A673 (cell line): ENCODE results near the gene EFNA5. TPM values are rescaled to one million over a fixed set of nuclear protein-coding genes. Genes with fewer than 3 reads are reported as not detected.

Source experiments
- BruUV-seq: library from RNA; stranded (reverse); fragments of 400-500 nt; replicated peaks from 2 replicates; lab custom pipeline; 2021; lab: Mats Ljungman, UMichigan
- CTCF ChIA-PET: fragments of 300-600 bp; sonication (Branson Sonifier 250); formaldehyde crosslinking; loops from one replicate; lab custom pipeline; 2022; ENCODE audit warnings: antibody characterized with exemption; lab: Charles Lee
- POLR2A ChIA-PET: fragments of 300-600 bp; sonication (Branson Sonifier 250); formaldehyde crosslinking; loops from one replicate; lab custom pipeline; 2022; ENCODE audit warnings: antibody characterized with exemption; ENCODE audit not compliant: low non-redundant PET; lab: Charles Lee
- DNase-seq: peaks from one replicate; pipeline ENCODE4 v3.0.0-alpha.2; 2015; ENCODE audit warnings: low spot score
- H3K27ac ChIP-seq: fragments of 200-600 bp; sonication (generic); 2 replicates; pipeline ENCODE4 v1.5.1; 2016; ENCODE audit warnings: mixed run types, low read depth, mild to moderate bottlenecking, mixed read lengths, antibody characterized with exemption, low read length; ENCODE audit not compliant: poor library complexity, severe bottlenecking
- H3K27me3 ChIP-seq: fragments of 200-600 bp; sonication (generic); replicated peaks from 2 replicates; pipeline ENCODE4 v1.6.1; 2017; ENCODE audit warnings: mixed run types, low read depth, mild to moderate bottlenecking, mixed read lengths, antibody characterized with exemption, low read length; ENCODE audit not compliant: insufficient read depth, poor library complexity
- H3K36me3 ChIP-seq: fragments of 200-600 bp; sonication (generic); 2 replicates; pipeline ENCODE4 v1.6.1; 2016; ENCODE audit warnings: mixed run types, mild to moderate bottlenecking, mixed read lengths, antibody characterized with exemption, low read length; ENCODE audit not compliant: insufficient read depth, poor library complexity, severe bottlenecking
- H3K4me1 ChIP-seq: fragments of 200-600 bp; sonication (generic); 2 replicates; pipeline ENCODE4 v1.6.1; 2017; ENCODE audit warnings: mixed run types, mild to moderate bottlenecking, mixed read lengths, antibody characterized with exemption, low read length; ENCODE audit not compliant: insufficient read depth, poor library complexity, severe bottlenecking
- H3K4me3 ChIP-seq: fragments of 200-600 bp; sonication (generic); 2 replicates; pipeline ENCODE4 v1.5.1; 2016; ENCODE audit warnings: low read depth, mixed run types, mild to moderate bottlenecking, mixed read lengths, low read length; ENCODE audit not compliant: poor library complexity, severe bottlenecking
- H3K9me3 ChIP-seq: fragments of 200-600 bp; sonication (generic); 2 replicates; pipeline ENCODE4 v1.6.1; 2016; ENCODE audit warnings: mixed run types, low read depth, mild to moderate bottlenecking, mixed read lengths, antibody characterized with exemption, low read length; ENCODE audit not compliant: poor library complexity, severe bottlenecking
- CTCF ChIP-seq: fragments of 300-800, 200-600 bp; sonication (generic); conservative IDR thresholded peaks from 2 replicates; pipeline ENCODE4 v1.5.1; 2017; ENCODE audit warnings: low read depth, mild to moderate bottlenecking, antibody characterized with exemption, low read length, moderate library complexity, mixed read lengths
- EZH2 ChIP-seq: fragments of 200-600 bp; sonication (generic); IDR thresholded peaks from 2 replicates; pipeline ENCODE4 v1.6.1; 2017; ENCODE audit warnings: borderline replicate concordance, low read depth, mild to moderate bottlenecking, mixed read lengths, antibody characterized with exemption, low read length; ENCODE audit not compliant: poor library complexity, severe bottlenecking
- intact Hi-C: fragments of 100-400 bp; cut with micrococcal nuclease; formaldehyde crosslinking; loops from one replicate; pipeline ENCODE4 v1.10.0; 2022; ENCODE audit not compliant: unreplicated experiment
- total RNA-seq: library from RNA; stranded (reverse); gene quantifications from 2 replicates; pipeline ENCODE4 v1.2.3, GENCODE V29; 2021

Gene EFNA5
- total RNA-seq, 1 experiment from 2014 or later: 16.7 TPM

- DNase-seq: no peak
- ChIA-PET POLR2A (interaction anchor here (0.5 kb wide), 1 partner anchor 686 kb away, joined by 3 read pairs; no protein-coding TSS in a partner anchor), CTCF (no interaction called here)
- no peaks in the 10 kb centered on the region for H3K27me3 ChIP-seq
- no peak overlapping the region for H3K27ac ChIP-seq
- no peaks in the 10 kb centered on the region for H3K36me3 ChIP-seq
- H3K4me1 ChIP-seq: no peaks in the 10 kb centered on the region
- no TSS peak for BruUV-seq
- no peaks in the 10 kb centered on the region for H3K9me3 ChIP-seq
- intact Hi-C loops: no loop called here
- no peak overlapping the region for H3K4me3 ChIP-seq
- TF ChIP-seq EZH2 (no peak), CTCF (no peak)
Observed at GRCh38 chr5:107592515-107592914, 78.2 kb downstream of the EFNA5 start.

GRCh38 chr5:107590686-107591085, 80.1 kb downstream of the EFNA5 start:
- CTCF ChIA-PET: no interaction called here
- Histone ChIP-seq H3K36me3 (no peaks in the 10 kb centered on the region), H3K9me3 (no peaks in the 10 kb centered on the region), H3K27ac (no peak overlapping the region), H3K4me1 (no peaks in the 10 kb centered on the region), H3K4me3 (no peak overlapping the region), H3K27me3 (no peaks in the 10 kb centered on the region)
- BruUV-seq: no TSS peak
- DNase-seq: no peak
- POLR2A ChIA-PET: no interaction called here
- intact Hi-C loops: no loop called here
- TF ChIP-seq CTCF: no peak
- no peak for TF ChIP-seq EZH2

GRCh38 chr5:107589520-107590193, 81.1 kb downstream of the EFNA5 start:
- no peak overlapping the region for H3K27ac ChIP-seq
- H3K4me3 ChIP-seq: no peak overlapping the region
- no peaks in the 10 kb centered on the region for H3K9me3 ChIP-seq
- no peaks in the 10 kb centered on the region for H3K27me3 ChIP-seq
- DNase-seq: no peak
- no peaks in the 10 kb centered on the region for H3K36me3 ChIP-seq
- intact Hi-C loops: no loop called here
- ChIA-PET POLR2A (no interaction called here), CTCF (no interaction called here)
- no peaks in the 10 kb centered on the region for H3K4me1 ChIP-seq
- no peak for TF ChIP-seq CTCF
- TF ChIP-seq EZH2: no peak
- no TSS peak for BruUV-seq
